SK-N-MC (cell line): ENCODE measurements around the gene IQCE.

Source experiments
- EZH2 ChIP-seq: fragments of 200-600 bp; sonication (generic); IDR thresholded peaks from one replicate; pipeline ENCODE4 v1.6.1; 2017; ENCODE audit warnings: antibody characterized with exemption
- FOXP2 ChIP-seq: optimal IDR thresholded peaks from 2 replicates; pipeline ENCODE3; 2011; ENCODE audit warnings: mild to moderate bottlenecking, moderate library complexity; ENCODE audit not compliant: insufficient read depth; ENCODE audit errors: extremely low read length, control extremely low read depth
- POLR2AphosphoS5 ChIP-seq: IDR thresholded peaks from 2 replicates; pipeline ENCODE4 v1.6.1; 2012; ENCODE audit warnings: mild to moderate bottlenecking, low read depth, low read length, borderline replicate concordance

DNA sequence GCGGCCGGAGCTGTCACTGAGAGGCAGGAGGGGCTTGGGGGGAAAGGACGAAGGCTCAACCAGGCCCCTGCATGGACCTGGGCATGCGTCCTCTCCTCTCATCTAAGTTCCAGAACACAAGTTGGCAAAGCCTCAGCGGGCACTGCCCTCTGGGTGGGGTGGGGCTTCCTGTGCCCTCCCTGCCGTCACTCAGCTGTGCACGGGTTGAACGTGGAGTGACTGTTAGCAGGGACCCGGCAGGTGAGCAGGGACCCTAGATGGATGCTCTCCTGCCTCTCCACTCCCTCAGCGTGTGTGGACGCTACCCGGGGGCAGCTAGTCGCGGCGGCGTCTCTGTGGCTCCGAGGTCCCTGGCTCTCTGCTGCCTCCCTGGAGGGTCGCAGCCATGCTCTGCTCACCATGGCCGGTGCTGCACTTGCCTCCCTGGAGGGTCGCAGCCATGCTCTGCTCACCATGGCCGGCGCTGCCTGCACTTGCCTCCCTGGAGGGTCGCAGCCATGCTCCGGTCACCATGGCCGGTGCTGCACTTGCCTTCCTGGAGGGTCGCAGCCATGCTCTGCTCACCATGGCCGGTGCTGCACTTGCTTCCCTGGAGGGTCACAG, 36.6 kb downstream of the IQCE start:
- TF ChIP-seq POLR2AphosphoS5 = no peak
- TF ChIP-seq EZH2 = no peak
- no peak for TF ChIP-seq FOXP2
